Dedifferentiated amniotic fluid mesenchymal stem cell (primary cell): ENCODE results near the gene ARHGAP18.
A peak's percentile ranks its signal among the peaks of the same experiment; 100 is the strongest.

Source experiments
- DNase-seq: peaks from one replicate; pipeline ENCODE4 v3.0.0-alpha.2; 2016; ENCODE audit errors: extremely low spot score

ARHGAP18 gene

GRCh38 chr6:129667621-129668020 lies 42.4 kb downstream of the ARHGAP18 start:
- no peak for DNase-seq

GRCh38 chr6:129667034-129667433 lies 42.9 kb downstream of the ARHGAP18 start:
- DNase-seq, result no peak

- DNase-seq, result no peak
Measured at GRCh38 chr6:129665555-129665954, 44.4 kb downstream of the ARHGAP18 start.

GRCh38 chr6:129663531-129663930 lies 46.4 kb downstream of the ARHGAP18 start:
- no peak for DNase-seq

- no peak for DNase-seq
Measured at GRCh38 chr6:129662980-129663431, 47.0 kb downstream of the ARHGAP18 start.

GRCh38 chr6:129662406-129662766 lies 47.6 kb downstream of the ARHGAP18 start:
- DNase-seq, result no peak

- no peak for DNase-seq
Measured at GRCh38 chr6:129661536-129662405, 48.2 kb downstream of the ARHGAP18 start.

- no peak for DNase-seq
Measured at GRCh38 chr6:129660346-129660676, 49.7 kb downstream of the ARHGAP18 start.

GRCh38 chr6:129659590-129660345 lies 50.2 kb downstream of the ARHGAP18 start:
- no peak for DNase-seq

- no peak for DNase-seq
Measured at GRCh38 chr6:129659167-129659566, 50.8 kb downstream of the ARHGAP18 start.

- no peak for DNase-seq
Measured at GRCh38 chr6:129657483-129657882, 52.5 kb downstream of the ARHGAP18 start.

- DNase-seq, result no peak
Measured at GRCh38 chr6:129655334-129655733, 54.6 kb downstream of the ARHGAP18 start.

- DNase-seq, result no peak
Measured at GRCh38 chr6:129653746-129654145, 56.2 kb downstream of the ARHGAP18 start.

GRCh38 chr6:129653229-129653628 lies 56.7 kb downstream of the ARHGAP18 start:
- no peak for DNase-seq

- no peak for DNase-seq
Measured at GRCh38 chr6:129651291-129651691, 58.7 kb downstream of the ARHGAP18 start.

- no peak for DNase-seq
Measured at GRCh38 chr6:129648819-129649491, 61.0 kb downstream of the ARHGAP18 start.

GRCh38 chr6:129647044-129647443 lies 62.9 kb downstream of the ARHGAP18 start:
- DNase-seq, result no peak

- DNase-seq, result no peak
Measured at GRCh38 chr6:129646642-129647041, 63.3 kb downstream of the ARHGAP18 start.

- DNase-seq, result no peak
Measured at GRCh38 chr6:129645830-129646579, 64.0 kb downstream of the ARHGAP18 start.

GRCh38 chr6:129645106-129645829 lies 64.7 kb downstream of the ARHGAP18 start:
- no peak for DNase-seq

- peak; percentile 24 for DNase-seq
Measured at GRCh38 chr6:129644567-129645015, 65.4 kb downstream of the ARHGAP18 start.
